Measurements from ENCODE around the gene NEMP1. TPM values are rescaled to one million over a fixed set of nuclear protein-coding genes. Genes with fewer than 3 reads are reported as not detected.
A peak's percentile ranks its signal among the peaks of the same experiment; 100 is the strongest.
"Not testable (repeated sequence)": the region's sequence is repeated elsewhere in the genome, so short reads cannot be mapped to it uniquely, and the experiment has no call there.

The NEMP1 gene, protein sequence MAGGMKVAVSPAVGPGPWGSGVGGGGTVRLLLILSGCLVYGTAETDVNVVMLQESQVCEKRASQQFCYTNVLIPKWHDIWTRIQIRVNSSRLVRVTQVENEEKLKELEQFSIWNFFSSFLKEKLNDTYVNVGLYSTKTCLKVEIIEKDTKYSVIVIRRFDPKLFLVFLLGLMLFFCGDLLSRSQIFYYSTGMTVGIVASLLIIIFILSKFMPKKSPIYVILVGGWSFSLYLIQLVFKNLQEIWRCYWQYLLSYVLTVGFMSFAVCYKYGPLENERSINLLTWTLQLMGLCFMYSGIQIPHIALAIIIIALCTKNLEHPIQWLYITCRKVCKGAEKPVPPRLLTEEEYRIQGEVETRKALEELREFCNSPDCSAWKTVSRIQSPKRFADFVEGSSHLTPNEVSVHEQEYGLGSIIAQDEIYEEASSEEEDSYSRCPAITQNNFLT
- total RNA-seq (2014; rRNA removed; shearing (Covaris generic)), result 10.5 and 18.0 TPM in 2 replicates

DNA sequence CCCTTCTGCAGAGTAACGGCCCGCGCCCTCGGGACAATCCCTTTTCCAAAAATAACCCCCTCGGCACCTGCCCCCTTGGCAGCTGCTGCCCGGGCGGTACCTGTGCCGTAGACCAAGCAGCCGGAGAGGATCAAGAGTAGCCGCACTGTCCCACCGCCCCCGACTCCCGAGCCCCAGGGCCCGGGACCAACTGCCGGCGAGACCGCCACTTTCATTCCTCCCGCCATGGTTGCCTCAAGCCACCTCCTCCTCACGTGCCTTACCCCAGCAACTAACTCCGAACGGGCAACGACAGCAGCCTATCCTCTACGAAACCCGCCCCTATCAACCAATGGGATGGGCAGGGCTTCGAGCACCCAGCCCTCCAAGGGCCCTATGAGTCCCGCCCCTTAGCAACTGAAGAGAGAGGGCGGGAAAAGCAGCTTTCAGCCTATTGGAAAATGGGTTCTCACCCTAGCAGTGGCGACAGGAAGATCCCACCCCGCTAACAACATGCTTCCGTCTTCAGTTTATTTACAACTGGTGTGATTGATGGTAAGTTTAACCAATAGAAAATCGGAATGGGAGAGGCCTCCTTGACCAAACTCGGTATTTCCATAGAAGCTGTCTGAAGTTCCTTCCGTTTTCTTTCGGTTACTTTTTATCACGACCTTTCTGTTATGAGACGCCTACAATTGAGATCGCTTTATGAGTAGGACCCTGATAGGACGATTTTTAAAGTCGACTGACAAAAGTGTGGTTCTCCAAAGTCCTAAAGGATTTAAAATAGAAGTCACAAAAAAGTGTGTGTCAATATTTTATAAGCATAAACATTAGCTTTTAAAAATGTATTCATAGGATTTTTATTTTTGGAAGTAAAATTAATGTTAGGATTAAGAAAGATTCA is at the start of gene NEMP1:
Gene NEMP1, minus strand, starts transcription at position 273 of the 886 bp plus-strand sequence. Its CDS starts 46 bp downstream, at position 227.
- peak; percentile 100 for DNase-seq (ENCODE audit: low spot score)

DNA sequence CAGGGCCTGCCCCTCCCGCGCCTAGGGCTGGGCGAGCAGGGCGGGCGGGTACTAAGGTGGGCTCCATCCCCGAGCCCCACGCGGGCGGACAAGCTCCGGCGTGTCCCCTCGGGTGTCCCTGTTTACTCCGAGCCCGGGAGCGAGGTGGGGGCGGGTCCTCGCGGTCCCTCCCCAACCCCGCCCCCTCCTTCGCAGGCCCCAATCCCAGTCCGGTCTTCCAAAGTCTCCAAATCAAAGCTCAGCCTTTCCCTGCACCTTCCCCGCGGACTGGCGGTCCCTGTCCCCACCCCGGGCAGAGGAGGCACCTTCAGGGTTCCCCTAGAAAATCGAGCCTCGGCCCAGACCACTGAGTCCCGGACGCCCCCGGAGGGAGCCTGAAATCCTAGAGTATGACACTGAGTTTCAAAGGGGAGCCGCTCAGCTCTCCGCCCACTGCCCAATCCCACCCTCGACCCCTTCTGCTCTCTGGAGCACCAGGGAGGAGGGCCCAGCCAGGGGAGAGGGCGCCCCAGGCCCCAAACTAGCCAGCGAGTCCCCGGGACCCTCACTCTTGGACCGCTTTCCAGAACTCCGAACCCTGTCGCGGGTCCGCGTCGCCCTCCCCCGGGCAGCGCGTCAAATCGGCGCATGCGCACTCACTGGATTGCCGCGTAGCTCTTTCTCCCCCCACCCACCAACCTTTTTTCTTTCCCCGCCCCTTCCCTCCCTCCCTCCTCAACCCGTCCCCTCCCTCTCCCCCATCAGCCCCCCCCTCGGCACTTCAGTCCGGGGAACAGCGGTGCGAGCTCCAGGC is 49.3 kb upstream of the NEMP1 start, which contains the start of gene LRP1:
Gene LRP1, plus strand, starts transcription at position 758 of the 793 bp plus-strand sequence. CDS start 482 bp downstream, outside the sequence.
- DNase-seq (ENCODE audit: low spot score), result peak; percentile 65

DNA sequence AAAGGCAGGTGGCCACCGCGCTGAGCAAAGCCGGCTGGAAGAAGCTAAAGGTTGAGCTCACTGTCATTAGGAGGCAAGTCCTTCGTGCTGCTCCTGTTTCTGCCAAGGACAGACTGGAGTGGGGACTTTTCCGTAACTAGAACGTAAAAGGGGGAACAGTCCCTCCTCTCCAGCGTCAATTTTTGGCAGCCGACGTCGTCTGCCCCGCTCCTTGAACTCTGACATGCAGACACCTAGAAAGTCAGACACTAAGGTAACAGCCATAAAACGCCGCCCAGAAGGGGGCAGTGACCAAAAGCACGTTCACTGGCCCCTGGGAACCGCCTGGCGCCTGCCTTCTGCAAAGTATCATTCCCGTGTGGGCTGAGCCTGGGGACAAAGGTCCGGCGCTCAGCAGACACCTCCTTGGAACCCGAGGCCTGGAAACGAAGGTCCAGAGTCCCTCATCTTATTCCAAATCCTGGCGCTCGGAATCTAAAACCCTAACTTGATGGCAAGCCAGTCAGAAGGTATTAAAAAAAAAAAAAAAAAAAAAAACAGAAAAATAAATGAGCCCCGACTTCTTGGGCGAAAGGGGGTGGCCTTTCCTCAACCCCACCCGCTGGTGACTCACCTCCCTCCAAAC is 48.6 kb upstream of the NEMP1 start:
- DNase-seq (ENCODE audit: low spot score), result peak; percentile 45

DNA sequence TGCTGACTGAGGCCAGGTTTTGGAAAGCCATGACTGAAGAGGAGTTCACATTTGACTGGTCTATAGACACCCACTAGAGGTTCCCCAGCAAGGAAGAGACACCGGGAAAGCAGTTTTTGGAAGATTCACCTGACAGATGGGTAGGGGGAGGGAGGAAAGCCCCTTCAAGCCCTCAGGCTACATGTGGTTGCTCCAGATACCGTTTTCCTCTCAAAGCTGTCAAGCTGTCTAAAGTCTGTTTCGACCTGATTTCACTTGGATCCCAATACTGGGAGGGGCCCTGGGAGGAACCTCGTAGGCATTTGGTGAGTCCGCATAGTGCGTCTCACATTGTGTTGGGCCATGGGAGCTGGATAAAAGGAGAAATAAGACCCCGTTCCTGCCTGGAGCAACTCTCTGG is 48.0 kb upstream of the NEMP1 start:
- DNase-seq (ENCODE audit: low spot score), result no peak

DNA sequence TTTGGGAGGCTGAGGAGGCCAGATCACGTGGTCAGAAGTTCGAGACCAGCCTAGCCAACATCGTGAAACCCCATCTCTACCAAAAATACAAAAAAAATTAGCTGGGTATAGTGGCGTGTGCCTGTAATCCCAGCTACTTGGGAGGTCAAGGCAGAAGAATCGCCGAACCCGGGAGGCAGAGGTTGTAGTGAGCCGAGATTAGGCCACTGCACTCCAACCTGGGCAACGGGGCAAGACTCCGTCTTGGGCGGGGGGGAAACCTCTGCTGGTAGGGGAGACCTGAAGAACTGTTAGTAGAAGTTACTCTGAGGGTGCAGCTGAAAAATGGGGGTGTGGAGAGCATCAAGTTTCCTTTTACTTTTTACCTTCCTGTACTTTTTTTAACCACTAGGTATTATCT is 47.5 kb upstream of the NEMP1 start:
- DNase-seq (ENCODE audit: low spot score), result no peak

DNA sequence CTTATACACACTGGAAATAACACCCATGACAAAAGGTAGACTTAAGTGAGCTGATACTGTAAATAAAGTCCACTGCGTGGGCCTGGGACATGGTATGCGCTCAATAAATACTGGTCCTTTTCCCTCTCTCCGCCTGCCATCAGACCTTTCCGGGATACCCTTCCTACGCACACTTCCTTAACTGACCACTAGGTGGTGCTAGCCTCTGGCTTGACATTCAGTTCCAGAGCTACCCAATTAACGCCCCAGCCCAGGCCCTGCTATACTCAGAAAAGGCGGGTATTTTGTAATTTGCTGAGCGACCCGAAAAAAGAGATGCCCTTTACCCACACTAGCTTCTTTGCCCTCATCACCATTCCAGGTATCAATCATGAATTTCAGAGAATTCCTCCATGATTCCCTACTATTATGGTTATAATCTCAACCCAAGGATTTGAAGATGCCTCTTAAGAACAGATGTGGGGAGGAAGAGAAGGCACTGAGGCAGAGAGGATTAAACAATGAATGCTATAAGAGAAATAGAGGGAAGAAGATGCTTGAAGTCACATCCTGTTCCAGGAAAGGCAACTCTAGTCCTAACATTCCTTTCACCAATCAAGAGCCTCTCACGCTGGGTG is 45.8 kb upstream of the NEMP1 start:
- DNase-seq (ENCODE audit: low spot score), result peak; percentile 67

DNA sequence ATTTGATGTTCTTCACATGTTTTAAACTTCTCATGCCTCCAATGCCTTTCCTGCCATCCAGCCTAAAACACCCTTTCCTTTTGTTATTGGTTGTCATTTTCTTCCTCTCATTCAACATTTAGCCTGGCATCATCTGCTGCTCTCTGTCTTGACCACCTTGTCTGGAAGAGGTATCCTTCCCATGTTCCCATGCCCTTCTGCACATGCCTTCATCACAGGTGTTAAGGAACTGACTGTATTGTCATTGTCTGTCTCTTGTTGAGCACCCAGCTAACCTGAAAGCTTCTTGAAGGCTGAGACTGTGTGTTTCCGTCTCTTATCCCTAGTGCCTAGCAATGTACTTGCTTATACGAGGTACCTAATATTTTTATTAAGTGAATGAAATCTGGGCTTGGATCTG is 45.2 kb upstream of the NEMP1 start:
- no peak for DNase-seq (ENCODE audit: low spot score)

DNA sequence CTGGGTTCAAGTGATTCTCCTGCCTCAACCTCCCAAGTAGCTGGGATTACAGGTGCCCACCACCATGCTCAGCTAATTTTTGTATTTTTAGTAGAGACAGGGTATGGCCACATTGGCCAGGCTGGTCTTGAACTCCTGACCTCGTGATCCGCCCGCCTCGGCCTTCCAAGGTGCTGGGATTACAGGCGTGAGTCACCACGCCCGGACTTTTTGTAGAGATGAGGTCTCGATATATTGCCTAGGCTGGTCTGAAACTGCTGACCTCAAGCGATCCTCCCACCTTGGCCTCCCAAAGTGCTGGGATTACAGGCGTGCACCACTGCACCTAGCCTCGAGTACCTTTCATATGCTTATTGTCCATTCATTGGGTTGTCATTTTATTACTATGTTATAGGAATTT is 42.1 kb upstream of the NEMP1 start:
- not testable (repeated sequence) for DNase-seq (ENCODE audit: low spot score)

DNA sequence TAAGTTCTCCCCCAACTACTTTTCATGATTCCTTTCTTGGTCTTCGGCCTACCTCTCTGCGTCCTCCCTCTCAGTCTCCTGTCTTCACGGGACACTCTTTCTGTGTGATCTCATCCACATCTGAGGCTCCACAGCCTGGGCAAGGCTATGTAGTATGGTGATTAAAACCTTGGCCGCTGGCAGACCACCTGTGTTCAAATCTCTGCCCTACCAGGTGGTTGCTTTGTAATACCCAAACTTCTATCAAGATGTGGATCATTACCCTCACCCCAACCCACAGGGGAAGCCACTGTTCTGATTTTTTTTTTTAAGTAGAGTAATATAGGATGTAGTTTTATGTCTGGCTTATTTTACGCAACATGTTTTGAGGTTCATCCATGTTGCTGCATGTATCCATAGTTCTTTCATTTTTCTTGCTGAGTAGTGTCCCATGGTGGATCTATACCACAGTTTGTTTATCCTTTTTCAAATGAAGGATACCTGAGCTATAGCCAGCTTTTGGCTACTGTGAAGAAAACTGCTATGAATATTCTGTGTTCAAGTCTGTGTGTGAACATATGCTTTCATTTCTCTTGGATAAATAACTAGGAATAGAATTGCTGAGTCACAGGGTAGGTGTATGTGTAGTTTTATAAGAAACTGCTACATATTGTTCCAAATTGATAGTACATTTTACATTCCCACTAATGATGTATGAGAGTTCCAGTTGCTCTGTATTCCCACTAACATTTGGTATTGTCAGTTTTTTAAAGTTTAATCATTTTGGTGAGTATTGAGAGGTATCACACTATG is 40.9 kb upstream of the NEMP1 start:
- no peak for DNase-seq (ENCODE audit: low spot score)

DNA sequence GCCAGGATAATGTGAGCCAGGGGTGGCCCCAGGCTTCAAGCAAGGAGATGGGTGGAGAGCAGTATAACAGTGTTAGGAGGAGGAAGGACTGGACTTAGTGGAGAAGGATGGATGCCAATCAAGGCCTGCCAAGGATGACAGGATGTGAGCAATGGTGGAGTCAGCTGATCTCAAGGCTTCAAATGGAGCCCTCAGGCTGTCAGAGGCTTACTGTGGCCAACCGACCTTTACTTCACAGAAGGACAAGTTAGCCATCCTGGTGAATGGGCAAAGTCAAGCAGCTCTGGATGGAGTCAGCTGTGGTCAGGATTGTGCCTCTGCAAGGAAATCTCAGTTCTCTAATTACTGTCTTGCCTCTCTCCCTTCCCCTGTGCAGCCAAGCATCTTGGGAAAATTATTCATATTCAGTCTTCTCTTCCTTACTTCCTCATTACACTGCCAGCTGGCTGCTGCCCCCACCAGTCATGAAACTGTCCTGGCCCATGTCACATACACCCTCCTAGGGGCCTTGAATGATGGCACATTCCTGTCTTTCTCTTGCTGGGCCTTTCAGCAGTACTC is 40.2 kb upstream of the NEMP1 start:
- DNase-seq (ENCODE audit: low spot score), result no peak

DNA sequence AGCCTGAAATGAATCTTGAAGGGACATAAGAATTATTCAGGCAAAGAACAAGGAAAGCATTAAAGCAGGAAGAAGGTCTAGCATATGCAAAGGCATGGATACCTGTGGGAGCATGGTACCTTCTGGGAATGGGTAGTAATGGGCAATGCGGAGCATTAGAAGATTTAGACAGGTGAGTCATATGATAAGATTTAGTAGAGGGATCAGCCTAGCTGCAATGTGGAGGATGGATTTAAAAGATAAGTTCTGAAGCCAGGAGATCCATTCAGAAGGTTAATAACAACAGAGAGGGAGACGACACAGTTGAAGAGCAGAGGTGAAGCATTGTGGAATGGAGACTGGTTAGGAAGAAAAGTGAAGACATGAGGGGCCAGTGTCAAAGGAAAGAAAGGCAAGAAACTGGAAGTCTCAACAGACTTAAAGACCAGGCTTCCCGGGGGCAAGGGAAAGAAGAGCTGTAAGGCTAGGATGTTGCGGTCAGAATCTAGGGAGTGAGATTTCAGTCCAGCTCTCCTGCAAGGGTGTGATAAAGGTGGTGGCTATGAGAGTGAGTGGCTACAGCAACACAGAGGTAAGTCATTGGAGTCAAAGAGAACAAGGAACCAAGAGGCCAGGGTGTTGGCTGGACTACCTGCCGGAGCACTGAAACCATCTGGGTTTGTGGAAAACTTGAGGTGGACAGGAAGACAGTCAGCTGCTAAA is 38.1 kb upstream of the NEMP1 start:
- DNase-seq (ENCODE audit: low spot score), result no peak

DNA sequence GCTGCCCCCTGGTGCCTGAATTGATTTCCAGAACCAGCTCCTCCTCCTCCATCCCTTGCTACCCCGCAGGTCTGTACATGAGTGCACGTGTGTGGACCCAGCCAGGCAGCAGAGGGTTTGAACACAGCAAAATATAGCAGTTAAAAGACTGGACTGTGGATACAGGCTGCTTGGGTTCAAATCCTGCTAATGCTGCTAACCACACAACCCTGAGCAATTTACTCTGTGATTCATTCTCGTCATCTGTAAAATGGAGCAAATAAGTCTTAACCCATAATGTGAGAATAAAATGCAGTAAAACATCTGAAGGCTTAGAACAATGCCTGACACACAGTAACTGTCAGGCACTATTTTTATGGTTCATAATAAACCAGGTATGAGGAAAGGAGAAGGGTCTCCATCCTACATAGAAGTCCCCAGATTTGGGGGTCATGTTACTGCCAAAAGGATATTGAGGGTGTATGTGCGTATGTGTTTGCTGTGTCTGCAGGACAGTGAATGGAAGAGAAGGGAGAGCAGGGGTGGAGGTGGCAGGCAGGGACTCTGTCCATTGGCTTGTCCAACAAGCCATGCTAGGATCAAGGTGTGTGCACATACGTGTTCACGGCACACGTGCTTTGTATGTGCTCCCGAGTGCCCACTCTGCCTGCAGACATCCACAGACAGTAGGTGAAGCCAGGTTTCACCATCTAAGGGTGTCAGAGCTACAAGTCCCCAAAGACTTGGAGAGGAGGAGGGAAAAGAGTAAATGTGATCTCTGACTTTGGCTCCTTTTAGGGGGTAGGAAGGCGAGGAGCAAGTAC is 34.1 kb upstream of the NEMP1 start:
- no peak for DNase-seq (ENCODE audit: low spot score)

DNA sequence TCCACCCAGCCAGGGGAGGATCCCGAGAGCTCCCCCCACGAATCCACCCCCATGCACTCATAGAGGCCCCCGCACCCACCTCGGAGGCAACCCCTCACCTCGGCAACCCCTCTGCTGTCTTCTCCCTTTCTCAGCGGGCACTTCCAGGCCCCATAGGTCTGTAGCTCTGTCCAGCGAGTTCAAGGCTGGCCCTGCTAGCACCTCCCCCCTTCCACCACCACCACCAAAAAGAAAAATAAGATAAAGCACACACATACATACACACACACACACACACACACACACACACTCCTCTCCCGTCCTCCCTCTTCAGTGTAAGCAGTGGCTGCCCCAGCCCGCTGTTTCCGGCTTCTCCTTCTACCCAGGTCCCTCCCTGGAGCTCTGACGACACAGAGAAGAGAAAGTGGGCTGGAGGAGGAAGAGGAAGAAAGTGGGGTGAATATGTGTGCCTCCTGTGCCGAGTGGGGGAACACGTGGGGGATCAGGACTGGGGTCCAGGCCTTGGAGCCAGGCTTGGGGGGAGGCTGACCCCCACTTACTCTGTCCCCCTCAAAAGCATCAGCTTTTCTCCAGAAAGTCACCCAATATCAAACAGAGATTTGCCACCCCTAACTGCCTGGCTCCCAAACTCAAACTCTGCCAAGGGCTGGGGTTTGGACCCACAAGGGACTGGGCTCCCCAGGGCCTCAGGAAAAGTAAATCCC is 32.6 kb upstream of the NEMP1 start, which contains the start of gene STAT6:
Gene STAT6, minus strand, starts transcription at position 332 of the 704 bp plus-strand sequence. CDS start 3,084 bp downstream, outside the sequence.
- DNase-seq (ENCODE audit: low spot score), result peak; percentile 84

DNA sequence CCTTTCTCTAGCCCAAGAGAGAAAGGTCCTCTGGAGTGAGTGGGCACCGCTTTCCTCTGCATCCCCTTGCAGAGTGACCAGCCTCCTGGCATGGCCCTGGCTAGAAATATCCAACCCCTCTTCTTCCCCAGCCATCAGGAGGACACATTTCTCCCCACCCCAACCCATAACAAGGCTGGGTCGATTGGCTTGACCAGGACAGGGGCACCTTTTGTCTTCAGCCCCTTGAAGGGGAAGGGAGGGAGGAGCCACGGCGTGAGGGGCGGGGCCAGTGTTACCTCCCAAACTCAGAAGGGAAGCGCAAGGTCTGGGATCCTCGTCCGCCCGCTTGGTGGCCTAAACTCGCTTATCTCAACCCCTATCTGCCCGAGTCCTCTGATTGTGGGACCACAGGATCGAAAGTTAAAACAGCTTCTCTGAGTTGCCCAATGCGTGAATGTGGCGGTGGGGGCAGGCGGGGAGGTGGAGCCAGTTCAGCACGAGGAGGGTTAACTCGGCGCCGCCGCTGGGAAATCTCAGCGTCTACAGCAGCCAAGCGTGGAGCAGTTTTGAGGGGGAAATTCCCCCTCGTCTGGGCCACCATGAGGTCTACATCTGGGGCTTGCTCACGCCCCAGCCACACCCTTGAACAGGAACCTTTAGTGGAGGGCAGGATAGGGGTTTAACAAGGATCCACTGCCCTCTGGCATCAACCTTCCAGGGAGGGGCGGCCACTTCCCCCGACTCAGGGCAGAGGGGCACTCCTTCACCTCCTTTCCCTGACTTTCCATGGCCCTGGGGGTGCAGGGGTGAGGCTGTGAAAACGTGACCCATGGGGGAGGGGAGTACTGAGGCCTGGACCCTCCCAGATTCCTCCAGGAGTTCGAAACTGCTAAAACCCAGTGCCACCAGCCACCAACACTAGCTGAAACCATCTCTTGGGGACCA is 31.8 kb upstream of the NEMP1 start:
- no peak for DNase-seq (ENCODE audit: low spot score)

DNA sequence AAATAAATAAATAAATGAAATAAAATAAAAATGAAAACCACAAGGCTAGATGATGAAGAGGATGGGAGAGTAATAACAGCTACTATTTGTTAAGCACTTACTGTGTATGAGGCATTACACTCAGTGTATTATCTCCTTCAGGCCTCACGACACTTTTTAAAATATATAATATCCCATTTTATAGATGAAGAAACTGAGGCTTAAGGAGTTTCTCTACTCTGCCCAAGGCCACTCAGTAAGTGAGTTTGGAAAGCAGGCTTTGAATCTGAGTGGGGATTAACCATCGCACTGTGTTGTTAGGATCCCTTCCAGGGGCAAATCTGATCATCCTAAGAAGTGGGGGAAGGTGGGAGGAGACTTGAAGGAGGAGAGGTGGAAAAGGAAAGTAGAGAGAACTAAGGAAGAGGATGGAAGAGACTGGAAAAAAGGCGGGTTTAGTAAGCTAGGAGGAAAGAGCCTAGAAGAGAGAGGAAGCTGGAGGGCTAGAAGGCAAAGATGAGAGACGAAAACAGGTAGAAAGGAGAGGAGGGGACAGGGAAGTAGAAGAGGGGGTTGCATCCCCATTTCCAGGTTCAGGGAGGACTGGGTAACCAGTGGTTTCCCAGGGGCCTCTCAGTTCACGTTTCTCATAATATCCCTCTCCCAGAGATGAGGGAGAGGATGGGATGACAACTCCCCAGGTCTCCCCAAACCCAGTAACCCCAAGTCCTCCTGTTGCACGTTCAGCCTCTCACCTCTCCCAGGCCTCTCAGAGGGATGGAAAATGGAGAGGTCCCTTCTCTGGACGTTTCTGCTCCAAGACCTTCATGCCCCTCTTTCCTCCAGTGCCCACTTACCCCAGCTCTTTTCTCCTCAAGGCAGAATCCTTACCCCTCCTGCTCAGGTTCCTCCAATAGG is 30.9 kb upstream of the NEMP1 start:
- no peak for DNase-seq (ENCODE audit: low spot score)
